Left renal cortex interstitium (tissue), 4 donors: ENCODE data around the gene ACMSD. TPM values are rescaled to one million over a fixed set of nuclear protein-coding genes. Genes with fewer than 3 reads are reported as not detected.
A peak's percentile ranks its signal among the peaks of the same experiment; 100 is the strongest.
"Not testable (repeated sequence)": the region's sequence is repeated elsewhere in the genome, so short reads cannot be mapped to it uniquely, and the experiment has no call there.

ENCODE experiments used
- DNase-seq, 4 donors: peaks; one replicate each; pipeline ENCODE4 v3.0.0-alpha.2; 2013; ENCODE audit warnings: low read depth in 4 of 4, low spot score in 2 of 4, missing footprints in 1 of 4
- polyA plus RNA-seq, 4 donors: library from polyadenylated mRNA; unstranded; fragments of 120-200 nt; gene quantifications; one replicate each; pipeline ENCODE4 v1.2.1, GENCODE V29; 2013; ENCODE audit not compliant: insufficient read length in 4 of 4

Gene ACMSD
- polyA plus RNA-seq, 4 donors = 30.0 to 42.3 (median 38.6) TPM

GRCh38 chr2:134846213-134846612, 7.8 kb downstream of the ACMSD start:
- no peak for DNase-seq

GRCh38 chr2:134847582-134847981, 9.2 kb downstream of the ACMSD start:
- DNase-seq = not testable (repeated sequence)

GRCh38 chr2:134852518-134852917, 14.1 kb downstream of the ACMSD start:
- DNase-seq = no peak

- no peak for DNase-seq
Observed at GRCh38 chr2:134855709-134856108, 17.3 kb downstream of the ACMSD start.

GRCh38 chr2:134858245-134858644, 19.8 kb downstream of the ACMSD start:
- no peak for DNase-seq

- no peak for DNase-seq
Observed at GRCh38 chr2:134861173-134861572, 22.8 kb downstream of the ACMSD start.

- no peak for DNase-seq
Observed at GRCh38 chr2:134862069-134862468, 23.7 kb downstream of the ACMSD start.

- no peak for DNase-seq
Observed at GRCh38 chr2:134862674-134863073, 24.3 kb downstream of the ACMSD start.

GRCh38 chr2:134863446-134863845, 25.0 kb downstream of the ACMSD start:
- no peak for DNase-seq

- DNase-seq = no peak
Observed at GRCh38 chr2:134865067-134865787, 26.8 kb downstream of the ACMSD start.

- DNase-seq = no peak
Observed at GRCh38 chr2:134866498-134867099, 28.2 kb downstream of the ACMSD start.

- no peak for DNase-seq
Observed at GRCh38 chr2:134869946-134870736, 31.7 kb downstream of the ACMSD start.

GRCh38 chr2:134873152-134873551, 34.7 kb downstream of the ACMSD start:
- DNase-seq = no peak

GRCh38 chr2:134875309-134875708, 36.9 kb downstream of the ACMSD start:
- no peak for DNase-seq

GRCh38 chr2:134882773-134883172, 44.4 kb downstream of the ACMSD start:
- no peak for DNase-seq

GRCh38 chr2:134883552-134884293, 45.3 kb downstream of the ACMSD start:
- DNase-seq = no peak

GRCh38 chr2:134884435-134884834, 46.0 kb downstream of the ACMSD start:
- no peak for DNase-seq

- peak in 1 of 4 donors; percentile 7 for DNase-seq
Observed at GRCh38 chr2:134892282-134893035, 54.0 kb downstream of the ACMSD start.

- no peak for DNase-seq
Observed at GRCh38 chr2:134897932-134898331, 59.5 kb downstream of the ACMSD start.

GRCh38 chr2:134899204-134899603, 60.8 kb downstream of the ACMSD start:
- no peak for DNase-seq
